ENCODE data around the gene PAX9.
"Not testable (repeated sequence)": the region's sequence is repeated elsewhere in the genome, so short reads cannot be mapped to it uniquely, and the experiment has no call there.

The PAX9 gene

GRCh38 chr14:36672095-36672494 lies 10.4 kb downstream of the PAX9 start:
- in situ Hi-C loops (cut with MboI; ENCODE audit: low sequenced_read_pairs), result no loop called here

- in situ Hi-C loops (cut with MboI; ENCODE audit: low sequenced_read_pairs), result no loop called here
Measured at GRCh38 chr14:36674659-36675058, 13.0 kb downstream of the PAX9 start.

GRCh38 chr14:36675581-36675980 lies 13.9 kb downstream of the PAX9 start:
- in situ Hi-C loops (cut with MboI; ENCODE audit: low sequenced_read_pairs), result no loop called here

- in situ Hi-C loops (cut with MboI; ENCODE audit: low sequenced_read_pairs), result no loop called here
Measured at GRCh38 chr14:36676236-36676635, 14.6 kb downstream of the PAX9 start.

- in situ Hi-C loops (cut with MboI; ENCODE audit: low sequenced_read_pairs), result no loop called here
Measured at GRCh38 chr14:36682338-36682737, 20.7 kb downstream of the PAX9 start.

- in situ Hi-C loops (cut with MboI; ENCODE audit: low sequenced_read_pairs), result no loop called here
Measured at GRCh38 chr14:36683083-36683724, 21.5 kb downstream of the PAX9 start.

GRCh38 chr14:36684946-36685345 lies 23.3 kb downstream of the PAX9 start:
- in situ Hi-C loops (cut with MboI; ENCODE audit: low sequenced_read_pairs), result no loop called here

GRCh38 chr14:36690311-36691040 lies 28.8 kb downstream of the PAX9 start:
- in situ Hi-C loops (cut with MboI; ENCODE audit: low sequenced_read_pairs), result no loop called here

GRCh38 chr14:36699420-36699819 lies 37.8 kb downstream of the PAX9 start:
- in situ Hi-C loops (cut with MboI; ENCODE audit: low sequenced_read_pairs), result not testable (repeated sequence)

- in situ Hi-C loops (cut with MboI; ENCODE audit: low sequenced_read_pairs), result no loop called here
Measured at GRCh38 chr14:36700651-36701050, 39.0 kb downstream of the PAX9 start.

GRCh38 chr14:36701132-36701531 lies 39.5 kb downstream of the PAX9 start:
- in situ Hi-C loops (cut with MboI; ENCODE audit: low sequenced_read_pairs), result no loop called here

- in situ Hi-C loops (cut with MboI; ENCODE audit: low sequenced_read_pairs), result no loop called here
Measured at GRCh38 chr14:36702474-36702873, 40.8 kb downstream of the PAX9 start.

- in situ Hi-C loops (cut with MboI; ENCODE audit: low sequenced_read_pairs), result no loop called here
Measured at GRCh38 chr14:36707570-36707969, 45.9 kb downstream of the PAX9 start.

- in situ Hi-C loops (cut with MboI; ENCODE audit: low sequenced_read_pairs), result no loop called here
Measured at GRCh38 chr14:36713960-36714703, 52.5 kb downstream of the PAX9 start.

- in situ Hi-C loops (cut with MboI; ENCODE audit: low sequenced_read_pairs), result no loop called here
Measured at GRCh38 chr14:36716614-36717184, 55.0 kb downstream of the PAX9 start.

GRCh38 chr14:36717363-36717762 lies 55.7 kb downstream of the PAX9 start:
- in situ Hi-C loops (cut with MboI; ENCODE audit: low sequenced_read_pairs), result no loop called here

GRCh38 chr14:36718216-36718615 lies 56.6 kb downstream of the PAX9 start:
- in situ Hi-C loops (cut with MboI; ENCODE audit: low sequenced_read_pairs), result no loop called here

GRCh38 chr14:36719823-36720222 lies 58.2 kb downstream of the PAX9 start:
- in situ Hi-C loops (cut with MboI; ENCODE audit: low sequenced_read_pairs), result no loop called here

- in situ Hi-C loops (cut with MboI; ENCODE audit: low sequenced_read_pairs), result no loop called here
Measured at GRCh38 chr14:36720657-36721056, 59.0 kb downstream of the PAX9 start.

- in situ Hi-C loops (cut with MboI; ENCODE audit: low sequenced_read_pairs), result no loop called here
Measured at GRCh38 chr14:36721877-36722276, 60.2 kb downstream of the PAX9 start.

- in situ Hi-C loops (cut with MboI; ENCODE audit: low sequenced_read_pairs), result no loop called here
Measured at GRCh38 chr14:36723530-36723929, 61.9 kb downstream of the PAX9 start.

- in situ Hi-C loops (cut with MboI; ENCODE audit: low sequenced_read_pairs), result no loop called here
Measured at GRCh38 chr14:36724162-36724561, 62.5 kb downstream of the PAX9 start.
